GM20431 (cell line): ENCODE measurements around the gene SKI.

ENCODE experiments used
- in situ Hi-C: fragments of 300-500 bp; cut with MseI, MboI; formaldehyde crosslinking; loops from one replicate; pipeline ENCODE4 v1.15.0; 2020; ENCODE audit warnings: low sequenced_read_pairs; ENCODE audit not compliant: unreplicated experiment

The SKI gene

GRCh38 chr1:2342384-2343022 is 114.4 kb downstream of the SKI start:
- in situ Hi-C loops: no loop called here

- in situ Hi-C loops: no loop called here
Measured at GRCh38 chr1:2343023-2343935, 115.2 kb downstream of the SKI start.

- in situ Hi-C loops: no loop called here
Measured at GRCh38 chr1:2344121-2344681, 116.1 kb downstream of the SKI start.

GRCh38 chr1:2344744-2345296 is 116.7 kb downstream of the SKI start:
- in situ Hi-C loops: no loop called here

GRCh38 chr1:2345297-2346075 is 117.4 kb downstream of the SKI start:
- in situ Hi-C loops: no loop called here

- in situ Hi-C loops: no loop called here
Measured at GRCh38 chr1:2346691-2347408, 118.7 kb downstream of the SKI start.

GRCh38 chr1:2347409-2347785 is 119.3 kb downstream of the SKI start:
- in situ Hi-C loops: no loop called here

GRCh38 chr1:2347896-2348295 is 119.8 kb downstream of the SKI start:
- in situ Hi-C loops: no loop called here

- in situ Hi-C loops: no loop called here
Measured at GRCh38 chr1:2348346-2349325, 120.5 kb downstream of the SKI start.

GRCh38 chr1:2349806-2350205 is 121.7 kb downstream of the SKI start:
- in situ Hi-C loops: loop anchor here (25.0 kb wide), 1 partner anchor 413 kb away; no protein-coding TSS in a partner anchor

- in situ Hi-C loops: loop anchor here (25.0 kb wide), 1 partner anchor 413 kb away; no protein-coding TSS in a partner anchor
Measured at GRCh38 chr1:2350501-2350900, 122.4 kb downstream of the SKI start.

GRCh38 chr1:2350911-2351655 is 123.0 kb downstream of the SKI start:
- in situ Hi-C loops: loop anchor here (25.0 kb wide), 1 partner anchor 414 kb away; no protein-coding TSS in a partner anchor

- in situ Hi-C loops: loop anchor here (25.0 kb wide), 1 partner anchor 414 kb away; no protein-coding TSS in a partner anchor
Measured at GRCh38 chr1:2351723-2352122, 123.6 kb downstream of the SKI start.

- in situ Hi-C loops: loop anchor here (25.0 kb wide), 1 partner anchor 415 kb away; no protein-coding TSS in a partner anchor
Measured at GRCh38 chr1:2352341-2352896, 124.3 kb downstream of the SKI start.

- in situ Hi-C loops: loop anchor here (25.0 kb wide), 1 partner anchor 416 kb away; no protein-coding TSS in a partner anchor
Measured at GRCh38 chr1:2352897-2353550, 124.9 kb downstream of the SKI start.
